D721Med (cell line): ENCODE data around the gene EPHA6.
A peak's percentile ranks its signal among the peaks of the same experiment; 100 is the strongest.

Experiments
- DNase-seq: peaks from one replicate; pipeline ENCODE4 v3.0.0; 2011; ENCODE audit warnings: low spot score; ENCODE audit not compliant: insufficient read length
- FAIRE-seq: peaks from 2 replicates; lab custom pipeline; 2011; peaks lifted over from hg19 to GRCh38; lab: Jason Lieb, UNC
- CTCF ChIP-seq: IDR thresholded peaks from 2 replicates; pipeline ENCODE4 v1.5.1; 2012; ENCODE audit warnings: mild to moderate bottlenecking, control low read depth; ENCODE audit not compliant: insufficient read depth; ENCODE audit errors: missing control alignments

The EPHA6 gene

GRCh38 chr3:96813820-96814650 is at the start of gene EPHA6:
Gene EPHA6 (plus strand): TSS chr3:96814594.
- peak; percentile 16 for TF ChIP-seq CTCF
- DNase-seq (peak; percentile 10), FAIRE-seq (no peak)

GRCh38 chr3:96776818-96777217 is 37.6 kb upstream of the EPHA6 start:
- no peak for TF ChIP-seq CTCF
- no peak for DNase-seq
- FAIRE-seq: no peak

- no peak for FAIRE-seq
- no peak for DNase-seq
- TF ChIP-seq CTCF: no peak
Measured at GRCh38 chr3:96779810-96780209, 34.6 kb upstream of the EPHA6 start.

GRCh38 chr3:96796101-96796500 is 18.3 kb upstream of the EPHA6 start:
- TF ChIP-seq CTCF: no peak
- FAIRE-seq (no peak), DNase-seq (no peak)

GRCh38 chr3:96803870-96804269 is 10.5 kb upstream of the EPHA6 start:
- FAIRE-seq (no peak), DNase-seq (no peak)

GRCh38 chr3:96806341-96806740 is 8.1 kb upstream of the EPHA6 start:
- DNase-seq (no peak), FAIRE-seq (no peak)
- TF ChIP-seq CTCF: no peak

More at GRCh38 chr3:96803870-96804269, 10.5 kb upstream of the EPHA6 start:
- TF ChIP-seq CTCF: no peak
